ENCODE data around the gene SHISAL1. TPM values are rescaled to one million over a fixed set of nuclear protein-coding genes. Genes with fewer than 3 reads are reported as not detected.

Gene SHISAL1
- total RNA-seq, 1 donor from 2014 or later = not detected

DNA sequence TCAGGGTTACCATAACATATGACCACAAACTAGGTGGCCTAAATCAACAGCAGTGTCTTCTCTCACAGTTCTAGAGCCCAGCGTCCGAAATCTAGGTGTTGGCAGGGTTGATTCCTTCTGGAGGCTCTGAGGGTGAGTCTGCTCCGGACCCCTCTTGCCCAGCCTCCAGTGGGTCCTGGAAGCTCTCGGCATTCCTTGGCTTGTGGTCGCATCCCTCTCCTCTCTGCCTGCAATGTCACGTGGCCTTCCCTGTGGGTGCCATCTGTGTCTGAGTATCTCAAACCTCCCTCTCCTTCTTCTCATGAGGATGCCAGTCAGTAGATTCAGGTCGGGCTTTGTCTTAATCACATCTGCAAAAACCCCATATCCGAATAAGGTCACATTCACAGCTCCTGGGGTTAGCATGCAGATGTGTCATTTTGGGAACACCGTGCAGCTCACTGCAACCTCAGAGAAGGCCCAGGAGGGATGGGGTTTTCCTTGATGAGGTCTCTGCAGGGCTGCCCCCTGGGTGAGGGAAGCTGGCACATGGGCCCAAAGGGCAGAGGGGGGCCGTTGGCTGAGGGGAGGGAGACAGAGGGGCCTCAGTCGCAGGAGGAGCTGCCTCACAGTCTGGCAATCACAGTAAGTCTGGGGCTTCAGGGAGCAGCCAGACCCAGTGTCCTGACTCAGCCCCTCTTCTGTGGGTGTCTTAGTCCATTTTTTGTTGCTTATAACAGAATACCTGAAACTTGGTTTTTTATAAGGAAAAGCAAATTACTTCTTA is 90.9 kb downstream of the SHISAL1 start:
- Mint-ChIP-seq H3K4me3 (no peak overlapping the region), H3K27ac (no peak overlapping the region), H3K4me1 (ENCODE audit: low read depth) (no peaks in the 10 kb centered on the region), H3K9me3 (peaks cover 1% of the 10 kb centered on the region), H3K27me3 (ENCODE audit: insufficient read depth) (peaks cover 2% of the 10 kb centered on the region), H3K36me3 (ENCODE audit: low read depth) (no peaks in the 10 kb centered on the region)
- intact Hi-C loops (cut with micrococcal nuclease) = no loop called here
- DNase-seq (ENCODE audit: low spot score) = no peak

GRCh38 chr22:44220727-44221680 is 91.7 kb downstream of the SHISAL1 start:
- Mint-ChIP-seq H3K9me3 (no peaks in the 10 kb centered on the region), H3K27me3 (ENCODE audit: insufficient read depth) (no peaks in the 10 kb centered on the region), H3K4me1 (ENCODE audit: low read depth) (no peaks in the 10 kb centered on the region), H3K36me3 (ENCODE audit: low read depth) (no peaks in the 10 kb centered on the region), H3K27ac (no peak overlapping the region), H3K4me3 (no peak overlapping the region)
- intact Hi-C loops (cut with micrococcal nuclease) = no loop called here
- no peak for DNase-seq (ENCODE audit: low spot score)

DNA sequence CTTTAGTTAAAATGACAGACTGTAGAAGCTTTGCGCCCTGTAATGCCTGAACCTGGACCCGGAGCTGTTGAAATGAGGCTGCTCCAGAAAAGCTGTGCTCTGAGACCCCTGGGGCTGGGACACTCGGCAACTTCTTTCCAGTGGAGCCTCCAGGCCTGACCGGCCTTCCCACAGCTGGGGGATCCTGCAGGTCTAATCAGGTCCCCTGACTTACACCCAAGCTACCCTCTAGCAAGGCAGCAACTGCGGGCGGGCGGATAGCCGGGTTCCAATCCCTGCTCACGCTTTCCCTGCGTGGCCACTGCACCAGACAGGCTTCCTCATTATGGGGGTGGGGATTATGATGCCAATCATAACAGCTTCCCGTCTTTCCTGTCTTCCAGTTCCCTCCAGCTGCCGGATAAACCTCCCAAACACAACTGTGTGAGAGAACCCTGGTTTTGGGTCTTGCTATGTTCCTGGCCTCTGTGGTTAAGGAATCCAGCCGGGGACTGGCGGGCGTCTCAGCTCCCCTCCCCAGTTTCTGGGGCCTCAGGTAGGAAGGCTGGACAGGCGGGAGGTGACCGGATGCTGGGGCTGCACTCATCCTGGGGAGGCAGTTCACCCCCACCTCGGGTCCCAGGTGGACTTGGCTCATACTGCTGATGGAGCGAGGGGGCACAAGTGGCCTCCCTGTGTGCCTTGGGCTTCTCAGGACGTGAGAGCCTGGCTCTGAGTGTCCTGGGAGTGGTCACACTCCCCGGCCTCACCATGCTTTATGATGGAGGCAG is 93.5 kb downstream of the SHISAL1 start:
- intact Hi-C loops (cut with micrococcal nuclease) = no loop called here
- no peaks in the 10 kb centered on the region for H3K27me3 Mint-ChIP-seq (ENCODE audit: insufficient read depth)
- H3K4me3 Mint-ChIP-seq = no peak overlapping the region
- no peak for DNase-seq (ENCODE audit: low spot score)
- no peaks in the 10 kb centered on the region for H3K9me3 Mint-ChIP-seq
- no peaks in the 10 kb centered on the region for H3K36me3 Mint-ChIP-seq (ENCODE audit: low read depth)
- no peaks in the 10 kb centered on the region for H3K4me1 Mint-ChIP-seq (ENCODE audit: low read depth)
- no peak overlapping the region for H3K27ac Mint-ChIP-seq

- no peaks in the 10 kb centered on the region for H3K36me3 Mint-ChIP-seq (ENCODE audit: low read depth)
- H3K4me1 Mint-ChIP-seq (ENCODE audit: low read depth) = no peaks in the 10 kb centered on the region
- DNase-seq (ENCODE audit: low spot score) = no peak
- no peak overlapping the region for H3K27ac Mint-ChIP-seq
- intact Hi-C loops (cut with micrococcal nuclease) = no loop called here
- H3K4me3 Mint-ChIP-seq = no peak overlapping the region
- H3K27me3 Mint-ChIP-seq (ENCODE audit: insufficient read depth) = no peaks in the 10 kb centered on the region
- H3K9me3 Mint-ChIP-seq = no peaks in the 10 kb centered on the region
These were observed 94.7 kb downstream of the SHISAL1 start for GRCh38 chr22:44218071-44218470.

DNA sequence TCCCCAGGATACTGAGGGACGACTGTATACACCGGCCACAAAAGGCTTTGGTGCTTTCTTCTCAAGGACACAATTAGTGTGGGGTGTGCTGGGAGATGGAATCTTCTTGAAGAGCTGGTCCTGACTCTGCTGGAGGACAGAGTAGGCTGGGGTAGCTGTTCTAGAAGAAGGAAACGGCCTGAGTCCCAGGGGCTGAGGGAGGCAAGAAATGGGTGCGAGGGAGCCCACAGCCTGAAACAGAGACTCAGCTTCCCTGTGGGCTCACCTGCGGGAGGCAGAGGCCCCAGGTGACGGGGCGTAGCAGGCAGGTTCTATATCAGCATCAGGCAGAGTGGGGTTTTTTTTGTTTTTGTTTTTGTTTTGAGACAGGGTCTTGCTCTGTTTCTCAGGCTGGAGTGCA is 95.4 kb downstream of the SHISAL1 start:
- DNase-seq (ENCODE audit: low spot score) = no peak
- no peaks in the 10 kb centered on the region for H3K9me3 Mint-ChIP-seq
- H3K4me3 Mint-ChIP-seq = no peak overlapping the region
- no peaks in the 10 kb centered on the region for H3K4me1 Mint-ChIP-seq (ENCODE audit: low read depth)
- no peak overlapping the region for H3K27ac Mint-ChIP-seq
- intact Hi-C loops (cut with micrococcal nuclease) = no loop called here
- no peaks in the 10 kb centered on the region for H3K27me3 Mint-ChIP-seq (ENCODE audit: insufficient read depth)
- no peaks in the 10 kb centered on the region for H3K36me3 Mint-ChIP-seq (ENCODE audit: low read depth)

DNA sequence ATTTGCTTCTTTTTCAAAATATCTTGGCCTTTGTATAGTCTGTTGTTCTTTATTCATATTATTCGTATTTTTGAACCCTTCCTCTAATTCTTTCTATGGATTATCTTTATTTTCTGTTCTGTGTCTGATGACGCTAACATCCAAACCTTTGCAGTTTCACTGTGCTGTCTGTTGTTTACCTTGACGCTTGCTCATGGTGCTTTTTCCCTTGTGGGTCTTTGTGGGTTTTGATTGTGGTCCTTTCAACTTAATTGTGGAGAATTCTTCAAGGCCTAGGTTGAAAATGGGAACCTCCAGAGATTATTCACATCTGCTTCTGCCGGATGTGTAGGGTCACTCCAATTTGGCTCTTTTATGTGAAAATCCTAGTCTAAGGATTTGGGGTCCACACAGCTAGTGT is 97.5 kb downstream of the SHISAL1 start:
- intact Hi-C loops (cut with micrococcal nuclease) = no loop called here
- Mint-ChIP-seq H3K4me3 (no peak overlapping the region), H3K4me1 (ENCODE audit: low read depth) (no peaks in the 10 kb centered on the region), H3K36me3 (ENCODE audit: low read depth) (no peaks in the 10 kb centered on the region), H3K9me3 (no peaks in the 10 kb centered on the region), H3K27me3 (ENCODE audit: insufficient read depth) (no peaks in the 10 kb centered on the region), H3K27ac (no peak overlapping the region)
- no peak for DNase-seq (ENCODE audit: low spot score)

DNA sequence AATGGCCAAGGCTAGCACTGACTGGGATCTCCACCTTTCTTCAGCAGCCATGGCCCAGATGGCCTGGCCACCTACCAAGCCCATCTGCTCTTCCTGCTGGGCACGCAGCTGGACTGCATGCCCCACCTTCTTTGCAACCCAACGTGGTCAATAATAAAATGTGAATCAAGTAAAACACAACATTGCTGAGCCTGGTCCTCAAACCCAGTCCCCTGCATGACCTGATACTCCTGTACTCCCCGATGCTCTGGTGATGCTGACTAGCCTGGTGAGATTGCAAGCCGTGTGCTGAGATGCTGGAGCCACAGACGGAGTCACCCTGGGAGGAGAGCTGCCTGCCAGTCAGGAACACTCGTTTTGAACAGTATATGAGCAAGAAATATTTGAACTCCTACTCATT is 98.0 kb downstream of the SHISAL1 start:
- Mint-ChIP-seq H3K27me3 (ENCODE audit: insufficient read depth) (no peaks in the 10 kb centered on the region), H3K4me1 (ENCODE audit: low read depth) (no peaks in the 10 kb centered on the region), H3K9me3 (no peaks in the 10 kb centered on the region), H3K4me3 (no peak overlapping the region), H3K36me3 (ENCODE audit: low read depth) (no peaks in the 10 kb centered on the region), H3K27ac (no peak overlapping the region)
- DNase-seq (ENCODE audit: low spot score) = no peak
- intact Hi-C loops (cut with micrococcal nuclease) = no loop called here

DNA sequence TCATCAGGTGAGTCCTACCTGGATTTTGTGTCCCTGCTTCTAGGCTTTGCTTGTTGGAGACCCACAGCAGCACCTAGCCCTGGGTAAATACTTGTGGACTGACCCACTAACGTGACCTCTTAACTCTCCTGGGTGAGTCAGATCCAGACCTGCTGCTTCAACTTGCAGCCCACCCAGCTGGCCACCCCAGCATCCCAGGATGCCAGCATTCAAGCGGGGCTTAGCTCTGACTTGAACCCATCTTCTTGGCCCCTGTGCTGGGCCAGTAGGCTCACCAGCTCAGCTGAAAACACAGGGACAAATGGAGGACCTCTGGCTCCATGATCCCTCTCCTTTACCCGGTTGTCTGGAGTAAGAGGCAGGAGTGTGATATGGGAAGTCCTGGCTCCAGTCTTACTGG is 98.6 kb downstream of the SHISAL1 start:
- Mint-ChIP-seq H3K27me3 (ENCODE audit: insufficient read depth) (no peaks in the 10 kb centered on the region), H3K4me3 (no peak overlapping the region), H3K9me3 (no peaks in the 10 kb centered on the region), H3K4me1 (ENCODE audit: low read depth) (no peaks in the 10 kb centered on the region), H3K27ac (no peak overlapping the region), H3K36me3 (ENCODE audit: low read depth) (no peaks in the 10 kb centered on the region)
- intact Hi-C loops (cut with micrococcal nuclease) = no loop called here
- DNase-seq (ENCODE audit: low spot score) = no peak

- DNase-seq (ENCODE audit: low spot score) = no peak
- intact Hi-C loops (cut with micrococcal nuclease) = no loop called here
- Mint-ChIP-seq H3K27me3 (ENCODE audit: insufficient read depth) (no peaks in the 10 kb centered on the region), H3K27ac (no peak overlapping the region), H3K36me3 (ENCODE audit: low read depth) (no peaks in the 10 kb centered on the region), H3K4me1 (ENCODE audit: low read depth) (no peaks in the 10 kb centered on the region), H3K4me3 (no peak overlapping the region), H3K9me3 (no peaks in the 10 kb centered on the region)
These were observed 99.2 kb downstream of the SHISAL1 start for GRCh38 chr22:44213489-44214043.

DNA sequence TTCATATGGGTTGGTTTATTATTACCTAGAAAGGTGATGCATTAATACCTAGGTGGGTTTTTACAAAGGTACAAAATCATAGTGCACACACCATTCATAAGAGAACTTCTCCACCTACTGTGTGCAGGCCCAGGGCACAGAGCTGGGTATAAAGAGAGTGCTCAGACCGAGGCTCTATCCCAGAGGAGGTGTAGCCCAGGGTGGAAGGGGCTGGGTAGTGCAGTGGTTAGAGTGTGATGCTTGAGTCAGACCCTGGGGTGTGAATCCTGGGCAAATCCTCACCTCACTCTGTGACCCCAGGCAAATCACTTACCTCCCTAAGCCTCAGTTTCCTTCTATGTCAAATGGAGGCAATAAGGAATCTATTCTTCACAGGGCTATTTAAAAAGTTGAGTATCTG is 99.8 kb downstream of the SHISAL1 start:
- Mint-ChIP-seq H3K4me1 (ENCODE audit: low read depth) (no peaks in the 10 kb centered on the region), H3K36me3 (ENCODE audit: low read depth) (peaks cover 4% of the 10 kb centered on the region), H3K4me3 (no peak overlapping the region), H3K9me3 (no peaks in the 10 kb centered on the region), H3K27ac (no peak overlapping the region), H3K27me3 (ENCODE audit: insufficient read depth) (no peaks in the 10 kb centered on the region)
- intact Hi-C loops (cut with micrococcal nuclease) = no loop called here
- DNase-seq (ENCODE audit: low spot score) = no peak

- Mint-ChIP-seq H3K27me3 (ENCODE audit: insufficient read depth) (no peaks in the 10 kb centered on the region), H3K36me3 (ENCODE audit: low read depth) (peaks cover 5% of the 10 kb centered on the region), H3K4me3 (no peak overlapping the region), H3K4me1 (ENCODE audit: low read depth) (no peaks in the 10 kb centered on the region), H3K27ac (no peak overlapping the region), H3K9me3 (no peaks in the 10 kb centered on the region)
- intact Hi-C loops (cut with micrococcal nuclease) = no loop called here
- no peak for DNase-seq (ENCODE audit: low spot score)
These were observed 100.5 kb downstream of the SHISAL1 start for GRCh38 chr22:44211946-44212930.
